Ishikawa (cell line): Measurements from ENCODE around the gene AK4.

Experiments
- EGR1 ChIP-seq: IDR thresholded peaks from 2 replicates; pipeline ENCODE4 v1.6.1; 2012
- EP300 ChIP-seq: IDR thresholded peaks from 2 replicates; pipeline ENCODE4 v1.6.1; 2012; ENCODE audit warnings: borderline replicate concordance
- NFIC ChIP-seq: IDR thresholded peaks from 2 replicates; pipeline ENCODE4 v1.6.1; 2012
- RAD21 ChIP-seq: IDR thresholded peaks from 2 replicates; pipeline ENCODE4 v1.6.1; 2012; ENCODE audit warnings: low read depth
- TAF1 ChIP-seq: IDR thresholded peaks from 2 replicates; pipeline ENCODE4 v1.6.1; 2012; ENCODE audit warnings: low read depth, mild to moderate bottlenecking
- ZBTB7A ChIP-seq: IDR thresholded peaks from 2 replicates; pipeline ENCODE4 v1.6.1; 2012; ENCODE audit warnings: low read depth
- TF ChIP-seq, protein P1 (sequence below): IDR thresholded peaks from 2 replicates; pipeline ENCODE4 v1.6.1; 2012
- TF ChIP-seq, protein P2 (sequence below): IDR thresholded peaks from 2 replicates; pipeline ENCODE4 v1.6.1; 2012

DNA sequence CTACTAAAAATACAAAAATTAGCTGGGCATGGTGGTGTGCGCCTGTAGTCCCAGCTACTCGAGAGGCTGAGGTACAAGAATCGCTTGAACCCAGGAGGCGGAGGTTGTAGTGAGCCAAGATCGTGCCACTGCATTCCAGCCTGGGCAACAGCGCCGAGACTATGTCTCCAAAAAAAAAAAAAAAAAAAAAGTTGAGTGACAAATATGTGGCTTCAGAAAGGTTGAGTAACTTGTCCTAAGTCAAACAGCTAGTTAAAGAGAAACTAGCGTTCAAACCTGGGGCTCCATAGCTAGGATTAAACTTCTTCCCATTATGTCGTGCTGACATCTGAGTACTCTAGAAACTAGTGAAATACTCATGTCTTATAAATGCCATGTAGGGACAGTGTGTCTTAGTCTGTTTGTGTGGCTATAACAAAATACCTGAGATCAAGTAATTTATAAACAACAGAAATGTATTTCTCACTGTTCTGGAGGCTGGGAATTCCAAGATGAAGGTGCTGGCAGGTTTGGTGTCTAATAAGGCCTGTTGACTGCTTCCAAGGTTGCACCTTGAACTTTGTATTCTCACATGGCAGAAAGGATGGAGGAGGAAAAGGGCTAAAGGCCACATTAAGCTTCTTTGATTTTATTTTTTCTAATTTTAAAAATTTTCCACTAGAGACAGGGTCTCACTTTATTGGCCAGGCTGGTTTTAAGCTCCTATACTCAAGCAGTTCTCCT lies 12.0 kb downstream of the AK4 start:
- TF ChIP-seq, protein P1, sequence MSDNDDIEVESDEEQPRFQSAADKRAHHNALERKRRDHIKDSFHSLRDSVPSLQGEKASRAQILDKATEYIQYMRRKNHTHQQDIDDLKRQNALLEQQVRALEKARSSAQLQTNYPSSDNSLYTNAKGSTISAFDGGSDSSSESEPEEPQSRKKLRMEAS = no peak
- no peak for TF ChIP-seq NFIC
- TF ChIP-seq, protein P2, sequence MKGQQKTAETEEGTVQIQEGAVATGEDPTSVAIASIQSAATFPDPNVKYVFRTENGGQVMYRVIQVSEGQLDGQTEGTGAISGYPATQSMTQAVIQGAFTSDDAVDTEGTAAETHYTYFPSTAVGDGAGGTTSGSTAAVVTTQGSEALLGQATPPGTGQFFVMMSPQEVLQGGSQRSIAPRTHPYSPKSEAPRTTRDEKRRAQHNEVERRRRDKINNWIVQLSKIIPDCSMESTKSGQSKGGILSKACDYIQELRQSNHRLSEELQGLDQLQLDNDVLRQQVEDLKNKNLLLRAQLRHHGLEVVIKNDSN = no peak
- no peak for TF ChIP-seq ZBTB7A
- TF ChIP-seq TAF1 = no peak
- no peak for TF ChIP-seq EP300
- no peak for TF ChIP-seq EGR1
- no peak for TF ChIP-seq RAD21
